K562 (cell line): Measurements from ENCODE around the gene MARK3. TPM values are rescaled to one million over a fixed set of nuclear protein-coding genes. Genes with fewer than 3 reads are reported as not detected.
A peak's percentile ranks its signal among the peaks of the same experiment; 100 is the strongest.

Experiments used
- ARID2 ChIP-seq: fragments of 450-650 bp; IDR thresholded peaks from 2 replicates; pipeline ENCODE4 v1.6.1; 2017; ENCODE audit warnings: antibody characterized with exemption, mild to moderate bottlenecking
- CTBP1 ChIP-seq: fragments of 450-650 bp; IDR thresholded peaks from 2 replicates; pipeline ENCODE4 v1.6.1; 2016; ENCODE audit warnings: borderline replicate concordance
- E4F1 ChIP-seq: fragments of 250-450 bp; sonication (Bioruptor Pico); IDR thresholded peaks from 2 replicates; pipeline ENCODE4 v1.5.0; 2021; ENCODE audit warnings: mild to moderate bottlenecking, borderline replicate concordance
- EP400 ChIP-seq: fragments of 450-650 bp; IDR thresholded peaks from 2 replicates; pipeline ENCODE4 v1.6.1; 2017; ENCODE audit warnings: antibody characterized with exemption, mild to moderate bottlenecking, moderate library complexity
- IRF2 ChIP-seq: sonication (generic); formaldehyde crosslinking; IDR thresholded peaks from 2 replicates; pipeline ENCODE4 v1.8.1; 2022; ENCODE audit warnings: mild to moderate bottlenecking, missing genetic modification reagents
- MAZ ChIP-seq, 2 experiments: fragments of 450-650 bp in 1 of 2; sonication (generic) in 1 of 2; formaldehyde crosslinking; IDR thresholded peaks in 1 of 2; conservative IDR thresholded peaks in 1 of 2; 2 replicates each; pipeline versions ENCODE4 v1.4.0 to v1.5.0; 2020; ENCODE audit warnings: mild to moderate bottlenecking in 1 of 2, missing genetic modification reagents in 1 of 2
- PRMT5 ChIP-seq: sonication (generic); formaldehyde crosslinking; IDR thresholded peaks from 2 replicates; pipeline ENCODE4 v1.5.0; 2020; ENCODE audit warnings: missing genetic modification reagents
- SAFB2 ChIP-seq: fragments of 200-400 bp; formaldehyde crosslinking; IDR thresholded peaks from 2 replicates; pipeline ENCODE4 v1.6.1; 2018; ENCODE audit warnings: borderline replicate concordance, low read length, low read depth, moderate library complexity; ENCODE audit not compliant: severe bottlenecking
- SMC3 ChIP-seq: conservative IDR thresholded peaks from 2 replicates; pipeline ENCODE4 v1.6.1; 2011; ENCODE audit warnings: low read depth, low read length, improper control_type of control experiment; ENCODE audit not compliant: insufficient read depth
- XRCC5 ChIP-seq: fragments of 200-400 bp; formaldehyde crosslinking; IDR thresholded peaks from 2 replicates; pipeline ENCODE4 v1.6.1; 2017; ENCODE audit warnings: low read depth, mild to moderate bottlenecking, low read length
- ZFPM2 ChIP-seq: fragments of 250-450 bp; sonication (Bioruptor Pico); IDR thresholded peaks from 2 replicates; pipeline ENCODE4 v1.5.1; 2022; ENCODE audit warnings: mild to moderate bottlenecking
- ZNF133 ChIP-seq: fragments of 250-450 bp; sonication (Bioruptor Pico); IDR thresholded peaks from 2 replicates; pipeline ENCODE4 v1.4.0; 2020; ENCODE audit warnings: mild to moderate bottlenecking
- ZNF224 ChIP-seq: sonication (generic); formaldehyde crosslinking; IDR thresholded peaks from 2 replicates; pipeline ENCODE4 v1.8.0; 2022; ENCODE audit warnings: mild to moderate bottlenecking, missing genetic modification reagents
- ZNF239 ChIP-seq: fragments of 250-450 bp; sonication (Bioruptor Pico); IDR thresholded peaks from 2 replicates; pipeline ENCODE4 v1.4.0; 2020; ENCODE audit warnings: mild to moderate bottlenecking
- ZNF512 ChIP-seq: IDR thresholded peaks from 2 replicates; pipeline ENCODE4 v1.6.1; 2016; ENCODE audit warnings: missing genetic modification characterization, missing compliant biosample characterization
- ZNF740 ChIP-seq, 3 experiments: fragments of 200-800 bp in 1 of 3; sonication (Bioruptor generic) in 1 of 3; sonication (generic) in 1 of 3; formaldehyde crosslinking in 1 of 3; IDR thresholded peaks; 2 replicates each; pipeline versions ENCODE4 v1.6.1 to v1.8.0; 2016 to 2022; ENCODE audit warnings: mild to moderate bottlenecking in 2 of 3, missing compliant biosample characterization in 2 of 3, missing genetic modification characterization in 2 of 3, missing genetic modification reagents in 1 of 3
- polyA plus RNA-seq, 8 experiments: library from polyadenylated mRNA; depleted of rRNA in 4 of 8; stranded (reverse) in 5 of 8; unstranded in 3 of 8; fragments of >200 nt; fragmentation: Nextera tagmentation in 2 of 8; fragmentation: Illumina TruSeq in 1 of 8; extraction: Ambion mirVana in 2 of 8; extraction: Trizol in 1 of 8; gene quantifications; 2 replicates each; pipeline versions ENCODE4 v1.2.1 to v1.2.3, GENCODE V29; 2011 to 2014; ENCODE audit warnings: inconsistent platforms in 1 of 8, missing spikeins in 1 of 8
- total RNA-seq, 7 experiments: library from RNA; depleted of rRNA in 6 of 7; stranded (reverse); fragments of >200 nt in 6 of 7; fragmentation: Illumina TruSeq in 2 of 7; extraction: Trizol in 2 of 7; gene quantifications; 2 replicates each; pipeline versions ENCODE4 v1.2.1 to v1.2.3, GENCODE V29; 2011 to 2021; ENCODE audit warnings: low replicate concordance in 1 of 7

Gene MARK3
- total and polyA plus RNA-seq, 9 of the 15 experiments (the other 6 are each of a cell fraction or from before 2014, with no cell fraction given) = 10.1 to 68.7 (median 56.3) TPM

GRCh38 chr14:103518422-103519042 lies 133.3 kb downstream of the MARK3 start (continued):
- TF ChIP-seq ZNF512 (tag) (no peak), ZNF224 (CRISPR knock-in tag) (no peak), EP400 (no peak), ZNF239 (no peak), MAZ (CRISPR knock-in tag; conservative IDR thresholded peaks at IDR 0.05 in 1 of 2, IDR thresholded peaks at IDR 0.05 in 1 of 2) (peak in 1 of 2 experiments; percentile 35; a peak in 1 of 4 replicates), ARID2 (0 out of 2 replicates have a peak, but pooled peaks have one; percentile 40), XRCC5 (0 out of 2 replicates have a peak, but pooled peaks have one; percentile 23), IRF2 (CRISPR knock-in tag) (no peak), ZFPM2 (CRISPR knock-in tag) (no peak), CTBP1 (no peak), SMC3 (peak; percentile 69), ZNF133 (CRISPR knock-in tag) (no peak), PRMT5 (CRISPR knock-in tag) (no peak), SAFB2 (no peak), ZNF740 (CRISPR knock-in tag; IDR thresholded peaks at IDR 0.05) (peak; percentile 63; the same call in 1 of the 2 replicates), ZNF740 (tag; IDR thresholded peaks at IDR 0.05) (no peak), E4F1 (CRISPR knock-in tag) (no peak)
